Natural killer cell (primary cell): Measurements from ENCODE around the gene SV2B. TPM values are rescaled to one million over a fixed set of nuclear protein-coding genes. Genes with fewer than 3 reads are reported as not detected.

ENCODE experiments used
- ATAC-seq, 3 donors: fragments of 150-1000 bp in 2 of 3; fragments of 200-7000 bp in 1 of 3; cut with Tn5 transposase; 1 replicate in 1 of 3; 2 replicates in 2 of 3; pipeline ENCODE4 v1.10.0; 2021; ENCODE audit warnings: mild to moderate bottlenecking in 2 of 3, moderate library complexity in 2 of 3
- DNase-seq, 2 donors: peaks; one replicate each; pipeline versions ENCODE4 v3.0.0 to v3.0.0-alpha.2; 2013 to 2021; ENCODE audit warnings: mixed read lengths in 1 of 2
- H3K27ac ChIP-seq: one replicate; pipeline ENCODE4 v1.5.1; 2013; ENCODE audit warnings: mild to moderate bottlenecking, low read length
- H3K27me3 ChIP-seq: one replicate; pipeline ENCODE4 v1.6.1; 2013; ENCODE audit warnings: low read length; ENCODE audit not compliant: control insufficient read depth, insufficient read depth
- H3K36me3 ChIP-seq: one replicate; pipeline ENCODE4 v1.6.1; 2013; ENCODE audit warnings: low read length; ENCODE audit not compliant: control insufficient read depth, insufficient read depth
- H3K4me1 ChIP-seq: one replicate; pipeline ENCODE4 v1.6.1; 2013; ENCODE audit warnings: low read length; ENCODE audit not compliant: control insufficient read depth, insufficient read depth
- H3K4me3 ChIP-seq: one replicate; pipeline ENCODE4 v1.5.1; 2013; ENCODE audit warnings: low read length
- H3K9me3 ChIP-seq: one replicate; pipeline ENCODE4 v1.6.1; 2013; ENCODE audit warnings: low read length; ENCODE audit not compliant: control insufficient read depth, insufficient read depth
- H3K27ac Mint-ChIP-seq, 2 donors: one replicate each; pipeline ENCODE4 v1.8.0; 2022; ENCODE audit warnings: mild to moderate bottlenecking in 2 of 2, mixed read lengths in 2 of 2, moderate library complexity in 1 of 2
- H3K27me3 Mint-ChIP-seq, 2 donors: one replicate each; pipeline ENCODE4 v1.8.0; 2022; ENCODE audit warnings: low read depth in 2 of 2, mixed read lengths in 2 of 2
- H3K36me3 Mint-ChIP-seq: one replicate; pipeline ENCODE4 v1.8.0; 2022; ENCODE audit warnings: mixed read lengths
- H3K4me1 Mint-ChIP-seq, 2 donors: one replicate each; pipeline ENCODE4 v1.8.0; 2022; ENCODE audit warnings: mixed read lengths in 2 of 2
- H3K4me3 Mint-ChIP-seq: one replicate; pipeline ENCODE4 v1.8.0; 2022; ENCODE audit warnings: mild to moderate bottlenecking, moderate library complexity, mixed read lengths
- H3K9me3 Mint-ChIP-seq, 2 donors: one replicate each; pipeline ENCODE4 v1.8.0; 2022; ENCODE audit warnings: mixed read lengths in 2 of 2
- WGBS: methylation state at CpG from one replicate; pipeline ENCODE4 v1.1.7; 2013; ENCODE audit warnings: missing lambda C conversion rate; ENCODE audit not compliant: insufficient coverage; 5-methylcytosine and 5-hydroxymethylcytosine counted together
- intact Hi-C: fragments of 100-400 bp; cut with micrococcal nuclease; formaldehyde crosslinking; loops from one replicate; pipeline ENCODE4 v1.14.2; 2022
- total RNA-seq, 4 donors: library from RNA; stranded (reverse); fragments of 120-200 nt in 1 of 4; gene quantifications; one replicate each; pipeline versions ENCODE4 v1.2.3 to v1.2.4, GENCODE V29; 2013 to 2022
- TF ChIP-seq, protein P1 (sequence below): fragments of 200-600 bp; IDR thresholded peaks from one replicate; pipeline ENCODE4 v1.8.0; 2022; ENCODE audit warnings: antibody characterized with exemption

The SV2B gene
- total RNA-seq, 3 donors from 2014 or later (not counting 1 experiment from before 2014, with no cell fraction given), result not detected

DNA sequence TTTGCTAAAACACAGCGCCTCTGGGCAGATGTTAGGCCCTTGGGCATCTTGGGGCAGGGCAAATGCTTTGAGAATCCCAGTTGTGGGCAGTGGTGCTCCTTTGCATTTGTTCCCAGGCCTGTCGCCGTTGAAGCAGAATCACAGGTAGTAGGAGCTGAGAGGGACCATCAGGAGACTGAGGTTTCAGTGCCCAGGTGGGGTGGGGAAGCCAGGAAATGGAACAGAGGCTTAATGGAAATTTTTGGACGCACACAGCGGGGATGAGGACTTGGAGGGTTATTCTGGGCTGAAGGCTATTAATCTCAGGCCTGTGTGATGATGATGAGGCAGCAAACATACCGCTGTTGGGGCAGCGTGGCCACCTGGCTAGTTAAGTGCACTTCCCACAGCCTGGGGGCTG, 99.5 kb downstream of the SV2B start:
- intact Hi-C loops, result no loop called here
- H3K27me3 Mint-ChIP-seq, result peaks cover 10 to 11% of the 10 kb centered on the region in 2 donors
- Histone ChIP-seq H3K27ac (no peak overlapping the region), H3K9me3 (no peaks in the 10 kb centered on the region), H3K36me3 (no peaks in the 10 kb centered on the region), H3K4me1 (no peaks in the 10 kb centered on the region), H3K4me3 (no peak overlapping the region), H3K27me3 (peaks cover under 1% of the 10 kb centered on the region)
- ATAC-seq (no peak), DNase-seq (no peak)
- H3K27ac Mint-ChIP-seq, result no peak overlapping the region
- 88% methylated on average over 7 of the region's 7 CpGs for WGBS
- no peaks in the 10 kb centered on the region for H3K4me1 Mint-ChIP-seq
- no peak overlapping the region for H3K4me3 Mint-ChIP-seq
- TF ChIP-seq, protein P1, sequence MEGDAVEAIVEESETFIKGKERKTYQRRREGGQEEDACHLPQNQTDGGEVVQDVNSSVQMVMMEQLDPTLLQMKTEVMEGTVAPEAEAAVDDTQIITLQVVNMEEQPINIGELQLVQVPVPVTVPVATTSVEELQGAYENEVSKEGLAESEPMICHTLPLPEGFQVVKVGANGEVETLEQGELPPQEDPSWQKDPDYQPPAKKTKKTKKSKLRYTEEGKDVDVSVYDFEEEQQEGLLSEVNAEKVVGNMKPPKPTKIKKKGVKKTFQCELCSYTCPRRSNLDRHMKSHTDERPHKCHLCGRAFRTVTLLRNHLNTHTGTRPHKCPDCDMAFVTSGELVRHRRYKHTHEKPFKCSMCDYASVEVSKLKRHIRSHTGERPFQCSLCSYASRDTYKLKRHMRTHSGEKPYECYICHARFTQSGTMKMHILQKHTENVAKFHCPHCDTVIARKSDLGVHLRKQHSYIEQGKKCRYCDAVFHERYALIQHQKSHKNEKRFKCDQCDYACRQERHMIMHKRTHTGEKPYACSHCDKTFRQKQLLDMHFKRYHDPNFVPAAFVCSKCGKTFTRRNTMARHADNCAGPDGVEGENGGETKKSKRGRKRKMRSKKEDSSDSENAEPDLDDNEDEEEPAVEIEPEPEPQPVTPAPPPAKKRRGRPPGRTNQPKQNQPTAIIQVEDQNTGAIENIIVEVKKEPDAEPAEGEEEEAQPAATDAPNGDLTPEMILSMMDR, result no peak
- H3K9me3 Mint-ChIP-seq, result no peaks in the 10 kb centered on the region
- H3K36me3 Mint-ChIP-seq, result no peaks in the 10 kb centered on the region

DNA sequence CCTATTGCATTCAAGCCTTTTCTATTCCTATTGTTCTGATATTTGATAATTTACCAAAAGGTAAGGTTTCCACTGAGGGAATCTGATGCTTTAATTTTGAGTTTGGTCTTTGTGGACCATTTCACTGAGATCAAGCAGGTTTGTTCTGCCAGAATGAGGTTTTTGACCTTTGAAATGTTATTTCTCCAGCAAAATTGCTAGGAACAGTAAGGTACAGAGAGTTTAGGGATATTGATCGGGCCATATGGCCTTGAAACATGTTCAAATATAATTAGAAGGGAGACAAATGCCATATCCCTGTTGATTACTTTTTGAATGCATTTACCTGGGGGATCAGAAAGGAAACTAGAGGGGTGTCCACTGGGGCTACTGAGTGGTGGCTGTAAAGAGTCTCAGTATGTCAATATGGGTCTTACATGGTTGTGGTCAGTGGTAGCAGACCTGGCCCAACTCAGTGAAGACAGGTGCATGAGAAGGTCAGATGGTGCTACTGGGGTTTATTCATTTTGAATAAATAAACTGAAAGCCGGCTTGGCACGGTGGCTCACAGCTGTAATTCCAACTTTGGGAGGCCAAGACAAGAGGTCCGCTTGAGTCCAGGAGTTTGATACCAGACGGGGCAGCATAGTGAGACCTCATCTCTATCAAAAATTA, 100.2 kb downstream of the SV2B start:
- Mint-ChIP-seq H3K4me3 (no peak overlapping the region), H3K9me3 (no peaks in the 10 kb centered on the region), H3K27ac (no peak overlapping the region), H3K36me3 (no peaks in the 10 kb centered on the region), H3K27me3 (peaks cover 7 to 14% of the 10 kb centered on the region in 2 donors), H3K4me1 (no peaks in the 10 kb centered on the region)
- TF ChIP-seq, protein P1, result no peak
- intact Hi-C loops, result no loop called here
- Histone ChIP-seq H3K27me3 (no peaks in the 10 kb centered on the region), H3K4me3 (no peak overlapping the region), H3K4me1 (no peaks in the 10 kb centered on the region), H3K9me3 (no peaks in the 10 kb centered on the region), H3K27ac (no peak overlapping the region), H3K36me3 (no peaks in the 10 kb centered on the region)
- DNase-seq (no peak), ATAC-seq (no peak)
- 95% methylated on average over 5 of the region's 5 CpGs for WGBS

DNA sequence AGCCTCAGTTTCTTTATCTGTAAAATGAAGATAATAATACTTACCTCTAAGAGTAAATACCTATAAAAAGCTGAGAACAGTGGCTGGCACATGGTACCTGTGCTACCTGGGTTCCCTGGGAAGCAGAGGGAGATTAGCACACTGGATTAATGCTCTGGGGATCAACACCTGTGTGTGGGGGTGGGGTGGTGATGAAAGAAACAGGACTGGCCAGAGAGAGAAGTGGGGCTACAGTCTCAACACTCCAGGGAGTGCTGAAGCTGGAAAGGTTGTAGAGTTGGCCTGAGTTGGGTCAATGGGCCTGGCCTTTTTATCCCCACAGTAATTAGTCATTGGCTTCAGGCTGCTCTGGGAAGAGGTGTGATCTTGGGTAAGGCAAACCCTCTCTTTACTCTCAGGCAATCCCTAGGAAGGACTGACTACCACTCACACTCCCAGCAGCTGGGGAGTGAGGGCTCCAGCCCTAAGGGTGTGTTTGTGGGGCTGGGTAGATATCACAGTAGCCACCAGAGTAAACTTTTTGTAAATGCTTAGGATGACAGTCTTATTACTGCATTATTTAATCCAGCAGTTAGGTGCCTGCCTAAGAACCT, 102.5 kb downstream of the SV2B start:
- Histone ChIP-seq H3K36me3 (no peaks in the 10 kb centered on the region), H3K4me3 (no peak overlapping the region), H3K27ac (no peak overlapping the region), H3K4me1 (no peaks in the 10 kb centered on the region), H3K9me3 (no peaks in the 10 kb centered on the region), H3K27me3 (no peaks in the 10 kb centered on the region)
- DNase-seq (no peak), ATAC-seq (no peak)
- TF ChIP-seq, protein P1, result no peak
- Mint-ChIP-seq H3K9me3 (no peaks in the 10 kb centered on the region), H3K27ac (no peak overlapping the region), H3K36me3 (no peaks in the 10 kb centered on the region), H3K4me1 (no peaks in the 10 kb centered on the region), H3K4me3 (no peak overlapping the region), H3K27me3 (peaks cover 15 to 21% of the 10 kb centered on the region in 2 donors)
- intact Hi-C loops, result no loop called here
